ENCODE results near the gene TMEM151B.

DNA sequence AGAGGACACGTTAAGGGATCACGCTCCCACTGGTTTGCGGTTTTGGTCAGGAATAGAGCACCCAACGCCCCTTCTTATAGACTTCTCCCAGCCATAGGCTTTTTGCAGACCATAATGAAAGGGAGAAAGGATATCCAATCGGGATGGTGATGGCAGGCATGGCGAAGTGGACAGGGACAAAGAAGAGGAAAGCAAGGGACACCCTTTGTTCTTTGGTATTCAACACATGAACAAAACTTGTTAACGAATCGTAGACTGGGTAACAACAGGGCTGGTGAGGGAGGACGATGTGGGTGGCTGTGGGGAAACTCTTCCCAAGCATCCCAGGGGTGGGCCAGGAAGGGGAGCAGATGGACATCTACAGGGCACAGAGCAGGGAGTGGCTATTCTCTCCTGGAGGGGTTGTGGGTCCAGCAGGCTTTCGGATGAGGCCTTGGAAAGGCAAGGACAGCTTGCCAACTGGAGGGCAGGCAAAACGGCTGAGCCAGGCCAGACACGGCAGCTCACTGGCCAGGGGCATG is 24.8 kb upstream of the TMEM151B start:
- TF ChIP-seq, protein P1, sequence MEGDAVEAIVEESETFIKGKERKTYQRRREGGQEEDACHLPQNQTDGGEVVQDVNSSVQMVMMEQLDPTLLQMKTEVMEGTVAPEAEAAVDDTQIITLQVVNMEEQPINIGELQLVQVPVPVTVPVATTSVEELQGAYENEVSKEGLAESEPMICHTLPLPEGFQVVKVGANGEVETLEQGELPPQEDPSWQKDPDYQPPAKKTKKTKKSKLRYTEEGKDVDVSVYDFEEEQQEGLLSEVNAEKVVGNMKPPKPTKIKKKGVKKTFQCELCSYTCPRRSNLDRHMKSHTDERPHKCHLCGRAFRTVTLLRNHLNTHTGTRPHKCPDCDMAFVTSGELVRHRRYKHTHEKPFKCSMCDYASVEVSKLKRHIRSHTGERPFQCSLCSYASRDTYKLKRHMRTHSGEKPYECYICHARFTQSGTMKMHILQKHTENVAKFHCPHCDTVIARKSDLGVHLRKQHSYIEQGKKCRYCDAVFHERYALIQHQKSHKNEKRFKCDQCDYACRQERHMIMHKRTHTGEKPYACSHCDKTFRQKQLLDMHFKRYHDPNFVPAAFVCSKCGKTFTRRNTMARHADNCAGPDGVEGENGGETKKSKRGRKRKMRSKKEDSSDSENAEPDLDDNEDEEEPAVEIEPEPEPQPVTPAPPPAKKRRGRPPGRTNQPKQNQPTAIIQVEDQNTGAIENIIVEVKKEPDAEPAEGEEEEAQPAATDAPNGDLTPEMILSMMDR (IDR thresholded peaks at IDR 0.05), result no peak
- TF ChIP-seq EP300 (IDR thresholded peaks at IDR 0.05) (no peak), POLR2A (IDR thresholded peaks at IDR 0.05) (no peak), POLR2AphosphoS5 (IDR thresholded peaks at IDR 0.05) (peak in 1 of 4 donors; percentile 2)

Data from sigmoid colon (tissue), 4 donors.